ENCODE data around the gene SNRNP70. TPM values are rescaled to one million over a fixed set of nuclear protein-coding genes. Genes with fewer than 3 reads are reported as not detected.

SNRNP70 gene
- total and polyA plus RNA-seq, 2 of the 13 experiments (the other 11 are each of a cell fraction or from before 2014, with no cell fraction given) = 150 to 210 TPM

GRCh38 chr19:49085020-49085867 lies at the start of gene SNRNP70 (continued):
- TF ChIP-seq ZNF264 (CRISPR knock-in tag; IDR thresholded peaks at IDR 0.05) (peak; percentile 68), SKIL (CRISPR knock-in tag; IDR thresholded peaks at IDR 0.05; ENCODE audit: borderline replicate concordance) (no peak), NR3C1 (CRISPR knock-in tag; IDR thresholded peaks at IDR 0.05) (no peak), NR1H2 (CRISPR knock-in tag; IDR thresholded peaks at IDR 0.05; ENCODE audit: borderline replicate concordance, low read depth) (no peak), FOXP1 (IDR thresholded peaks at IDR 0.05) (no peak), FOXP1 (CRISPR knock-in tag; IDR thresholded peaks at IDR 0.05) (no peak), ZFP91 (CRISPR knock-in tag; IDR thresholded peaks at IDR 0.05; ENCODE audit: borderline replicate concordance) (peak; percentile 94), MIER2 (CRISPR knock-in tag; IDR thresholded peaks at IDR 0.05) (no peak), SIX4 (CRISPR knock-in tag; IDR thresholded peaks at IDR 0.05) (no peak), ZNF652 (CRISPR knock-in tag; IDR thresholded peaks at IDR 0.05; ENCODE audit: borderline replicate concordance, low read depth) (0 out of 2 replicates have a peak, but pooled peaks have one; percentile 17), TRIM22 (IDR thresholded peaks at IDR 0.05) (no peak), CENPBD1 (CRISPR knock-in tag; IDR thresholded peaks at IDR 0.05; ENCODE audit: borderline replicate concordance, low read depth) (no peak), ZNF576 (CRISPR knock-in tag; IDR thresholded peaks at IDR 0.05) (no peak), GTF3A (CRISPR knock-in tag; conservative IDR thresholded peaks at IDR 0.05) (no peak), ELF3 (CRISPR knock-in tag; IDR thresholded peaks at IDR 0.05) (peak; percentile 43; the same call in 1 of the 2 replicates), ZNF710 (CRISPR knock-in tag; IDR thresholded peaks at IDR 0.05; ENCODE audit: borderline replicate concordance) (peak; percentile 45; the same call in 1 of the 2 replicates), NR2F2 (IDR thresholded peaks at IDR 0.05; ENCODE audit: borderline replicate concordance, low read depth) (no peak; the same call in 1 of the 2 replicates), SAFB2 (CRISPR knock-in tag; IDR thresholded peaks at IDR 0.05; ENCODE audit: borderline replicate concordance, low read depth) (peak; percentile 83; the same call in 1 of the 2 replicates), ZNF484 (CRISPR knock-in tag; IDR thresholded peaks at IDR 0.05; ENCODE audit: borderline replicate concordance, low read depth) (no peak), MTA1 (CRISPR knock-in tag; IDR thresholded peaks at IDR 0.05; ENCODE audit: borderline replicate concordance) (no peak), HNF4A (CRISPR knock-in tag; IDR thresholded peaks at IDR 0.05) (no peak; the same call in 1 of the 2 replicates)
